ENCODE results near the gene WDR1.

WDR1 gene

GRCh38 chr4:10113362-10114047 is 3.1 kb downstream of the WDR1 start:
- Histone ChIP-seq H3K4me2 (ENCODE audit: insufficient read depth, low read length) (peak overlapping the region; percentile 82; the same call in 1 of the 2 replicates), H3K79me2 (ENCODE audit: insufficient read depth, low read length) (peaks cover 82% of the 10 kb centered on the region), H2AFZ (ENCODE audit: low read depth, low read length) (no peak overlapping the region), H4K20me1 (ENCODE audit: insufficient read depth, low read length) (peaks cover 76% of the 10 kb centered on the region), H3K9ac (ENCODE audit: low read depth, low read length) (no peak overlapping the region), H3K27ac (ENCODE audit: low read length) (peak overlapping the region; percentile 30; the same call in 1 of the 2 replicates), H3K4me1 (ENCODE audit: insufficient read depth, low read length) (peaks cover 81% of the 10 kb centered on the region), H3K36me3 (ENCODE audit: insufficient read depth, low read length) (peaks cover 76% of the 10 kb centered on the region), H3K9me3 (ENCODE audit: insufficient read depth, low read length, severe bottlenecking) (no peaks in the 10 kb centered on the region), H3K4me3 (ENCODE audit: low read depth in 1 of 2, low read length in 2 of 2) (peak overlapping the region in 1 of 2 experiments; percentile 88; a peak in 1 of 4 replicates), H3K27me3 (ENCODE audit: insufficient read depth, low read length, poor library complexity) (no peaks in the 10 kb centered on the region)
- TF ChIP-seq CTCF (IDR thresholded peaks at IDR 0.05; ENCODE audit: borderline replicate concordance, extremely low read depth, low read length, poor library complexity, severe bottlenecking) (no peak), EZH2 (IDR thresholded peaks at IDR 0.05; ENCODE audit: borderline replicate concordance, low read depth, low read length, severe bottlenecking) (no peak)
- ATAC-seq (ENCODE audit: insufficient read depth, low read depth) = no peak
- DNase-seq = no peak

- peak overlapping the region; percentile 82; the same call in 1 of the 2 replicates for H3K4me2 ChIP-seq (ENCODE audit: insufficient read depth, low read length)
- no peaks in the 10 kb centered on the region for H3K9me3 ChIP-seq (ENCODE audit: insufficient read depth, low read length, severe bottlenecking)
- H3K4me1 ChIP-seq (ENCODE audit: insufficient read depth, low read length) = peaks cover 83% of the 10 kb centered on the region
- 0 out of 2 replicates have a peak overlapping the region, but pooled peaks have one; percentile 6 for H3K9ac ChIP-seq (ENCODE audit: low read depth, low read length)
- peaks cover 83% of the 10 kb centered on the region for H3K36me3 ChIP-seq (ENCODE audit: insufficient read depth, low read length)
- H2AFZ ChIP-seq (ENCODE audit: low read depth, low read length) = no peak overlapping the region
- ATAC-seq (ENCODE audit: insufficient read depth, low read depth) (no peak), DNase-seq (no peak)
- H3K79me2 ChIP-seq (ENCODE audit: insufficient read depth, low read length) = peaks cover 89% of the 10 kb centered on the region
- peaks cover 83% of the 10 kb centered on the region for H4K20me1 ChIP-seq (ENCODE audit: insufficient read depth, low read length)
- H3K27ac ChIP-seq (ENCODE audit: low read length) = no peak overlapping the region
- TF ChIP-seq CTCF (IDR thresholded peaks at IDR 0.05; ENCODE audit: borderline replicate concordance, extremely low read depth, low read length, poor library complexity, severe bottlenecking) = no peak
- no peak for TF ChIP-seq EZH2 (IDR thresholded peaks at IDR 0.05; ENCODE audit: borderline replicate concordance, low read depth, low read length, severe bottlenecking)
- 0 out of 4 replicates have a peak overlapping the region, but pooled peaks of 1 of the 2 experiments have one; percentile 12 for H3K4me3 ChIP-seq (ENCODE audit: low read depth in 1 of 2, low read length in 2 of 2)
- H3K27me3 ChIP-seq (ENCODE audit: insufficient read depth, low read length, poor library complexity) = no peaks in the 10 kb centered on the region
These were observed 3.8 kb downstream of the WDR1 start for GRCh38 chr4:10112658-10113284.

GRCh38 chr4:10111067-10111801 is 5.4 kb downstream of the WDR1 start:
- H3K79me2 ChIP-seq (ENCODE audit: insufficient read depth, low read length) = peaks cover 100% of the 10 kb centered on the region
- H2AFZ ChIP-seq (ENCODE audit: low read depth, low read length) = no peak overlapping the region
- H3K27ac ChIP-seq (ENCODE audit: low read length) = 0 out of 2 replicates have a peak overlapping the region, but pooled peaks have one; percentile 8
- peak overlapping the region; percentile 4; the same call in 1 of the 2 replicates for H3K9ac ChIP-seq (ENCODE audit: low read depth, low read length)
- H3K36me3 ChIP-seq (ENCODE audit: insufficient read depth, low read length) = peaks cover 99% of the 10 kb centered on the region
- H3K27me3 ChIP-seq (ENCODE audit: insufficient read depth, low read length, poor library complexity) = no peaks in the 10 kb centered on the region
- peaks cover 91% of the 10 kb centered on the region for H3K4me1 ChIP-seq (ENCODE audit: insufficient read depth, low read length)
- no peaks in the 10 kb centered on the region for H3K9me3 ChIP-seq (ENCODE audit: insufficient read depth, low read length, severe bottlenecking)
- DNase-seq = no peak
- TF ChIP-seq CTCF (IDR thresholded peaks at IDR 0.05; ENCODE audit: borderline replicate concordance, extremely low read depth, low read length, poor library complexity, severe bottlenecking) (no peak), EZH2 (IDR thresholded peaks at IDR 0.05; ENCODE audit: borderline replicate concordance, low read depth, low read length, severe bottlenecking) (no peak)
- peak overlapping the region; percentile 82 for H3K4me2 ChIP-seq (ENCODE audit: insufficient read depth, low read length)
- no peak for ATAC-seq (ENCODE audit: insufficient read depth, low read depth)
- peaks cover 99% of the 10 kb centered on the region for H4K20me1 ChIP-seq (ENCODE audit: insufficient read depth, low read length)
- H3K4me3 ChIP-seq (ENCODE audit: low read depth in 1 of 2, low read length in 2 of 2) = 0 out of 4 replicates have a peak overlapping the region, but pooled peaks of 1 of the 2 experiments have one; percentile 4
